ENCODE data around the gene DCAF15. TPM values are rescaled to one million over a fixed set of nuclear protein-coding genes. Genes with fewer than 3 reads are reported as not detected.

DCAF15 gene
- polyA plus RNA-seq, 2 donors = 31.6 to 50.5 TPM

DNA sequence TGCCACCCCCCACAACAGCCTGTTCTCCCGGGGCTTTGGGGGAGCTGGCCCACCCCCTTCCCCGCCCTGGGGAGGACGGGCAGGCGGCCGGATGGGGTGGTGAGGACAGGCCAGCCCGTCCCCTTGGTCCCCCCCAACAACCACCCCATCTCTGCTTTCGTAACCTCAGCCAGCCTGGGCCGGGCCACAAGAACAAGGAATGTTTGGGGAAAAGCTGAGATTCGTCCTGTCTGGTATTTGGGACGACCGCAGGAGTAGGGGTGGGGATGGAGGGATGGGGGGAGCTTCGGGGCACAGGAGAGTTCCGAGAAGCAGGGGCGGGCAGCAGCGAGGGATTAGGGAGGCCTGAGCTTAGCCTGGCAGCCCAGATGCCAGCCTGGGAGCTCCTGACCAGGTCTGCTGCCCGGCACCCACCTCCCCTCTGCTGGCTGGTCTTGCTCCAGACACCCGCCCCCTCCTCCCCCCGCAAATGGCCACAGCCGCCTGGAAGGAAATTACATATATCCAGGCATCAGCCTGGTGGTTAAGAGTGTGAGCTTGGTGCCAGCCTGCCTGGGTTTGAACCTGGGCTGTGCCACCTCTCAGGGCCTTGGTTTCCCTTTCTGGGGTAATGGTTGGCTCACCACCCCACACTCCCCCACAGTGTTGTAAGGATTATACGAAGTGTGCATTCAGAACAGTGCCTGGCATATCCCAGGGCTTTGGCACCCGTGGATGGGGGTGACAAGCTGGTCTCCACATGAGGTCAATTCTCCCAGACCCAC is 13.8 kb upstream of the DCAF15 start, which contains the start of gene PODNL1:
Gene PODNL1 (minus strand): TSS at position 117 of the 764 bp plus-strand sequence. CDS start 236 bp downstream, outside the sequence.
- H3K36me3 ChIP-seq (ENCODE audit: control insufficient read depth in 2 of 2, insufficient read depth in 2 of 2, low read length in 1 of 2) = no peaks in the 10 kb centered on the region
- H3K27me3 ChIP-seq (ENCODE audit: control insufficient read depth in 1 of 2, insufficient read depth in 2 of 2, low read length in 2 of 2) = no peaks in the 10 kb centered on the region
- no peak within 1 kb of the TSS for H3K27ac ChIP-seq (ENCODE audit: low read depth in 2 of 2, low read length in 1 of 2)
- WGBS, 2 donors = 21 to 29% methylated on average over 20 to 21 of the region's 21 CpGs
- H3K4me1 ChIP-seq (ENCODE audit: control insufficient read depth in 2 of 2, insufficient read depth in 2 of 2, low read length in 1 of 2) = peaks cover 0 to 8% of the 10 kb centered on the region in 2 donors
- peaks cover 0 to 5% of the 10 kb centered on the region in 2 donors for H3K9me3 ChIP-seq (ENCODE audit: control insufficient read depth in 2 of 2, insufficient read depth in 1 of 2, low read depth in 1 of 2, low read length in 1 of 2)
- H3K4me3 ChIP-seq (ENCODE audit: low read depth in 1 of 2, low read length in 2 of 2) = no peak within 1 kb of the TSS

DNA sequence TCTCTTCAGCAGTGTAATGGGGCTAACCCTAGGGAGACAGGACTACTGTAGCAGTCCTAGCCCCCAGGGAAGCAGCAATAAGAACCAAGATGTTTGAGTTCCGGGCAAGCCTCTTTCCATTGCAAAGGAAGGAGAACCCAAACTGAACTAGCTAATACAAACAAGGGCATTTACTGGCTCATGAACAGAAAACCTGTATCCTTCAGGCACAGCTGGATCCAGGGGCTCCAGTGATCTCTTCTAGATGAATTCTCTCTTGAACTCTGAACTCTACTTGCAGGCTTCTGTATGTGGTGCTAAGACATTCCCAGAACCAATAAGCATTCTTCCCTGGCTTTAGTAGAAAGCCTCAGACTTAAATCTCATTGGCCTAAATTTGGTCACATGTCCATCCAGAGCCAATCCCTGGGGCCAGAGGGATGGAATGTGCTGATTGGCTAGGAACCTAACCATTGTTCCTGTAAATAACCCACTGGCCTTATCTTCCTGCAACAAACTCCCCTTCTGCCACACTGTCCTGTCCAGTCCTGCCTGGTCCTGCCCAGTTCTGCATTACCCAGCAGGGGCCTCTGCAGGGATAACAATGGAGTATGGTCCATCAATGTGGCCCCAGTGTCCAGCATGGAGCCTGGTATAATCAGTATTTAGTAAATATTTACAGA is 10.2 kb upstream of the DCAF15 start:
- Histone ChIP-seq H3K36me3 (ENCODE audit: control insufficient read depth in 2 of 2, insufficient read depth in 2 of 2, low read length in 1 of 2) (no peaks in the 10 kb centered on the region), H3K4me3 (ENCODE audit: low read depth in 1 of 2, low read length in 2 of 2) (no peak overlapping the region), H3K9me3 (ENCODE audit: control insufficient read depth in 2 of 2, insufficient read depth in 1 of 2, low read depth in 1 of 2, low read length in 1 of 2) (no peaks in the 10 kb centered on the region), H3K4me1 (ENCODE audit: control insufficient read depth in 2 of 2, insufficient read depth in 2 of 2, low read length in 1 of 2) (peaks cover 0 to 4% of the 10 kb centered on the region in 2 donors), H3K27ac (ENCODE audit: low read depth in 2 of 2, low read length in 1 of 2) (no peak overlapping the region), H3K27me3 (ENCODE audit: control insufficient read depth in 1 of 2, insufficient read depth in 2 of 2, low read length in 2 of 2) (no peaks in the 10 kb centered on the region)
- WGBS, 2 donors = 98 to 100% methylated on average over 1 of the region's 1 CpG

DNA sequence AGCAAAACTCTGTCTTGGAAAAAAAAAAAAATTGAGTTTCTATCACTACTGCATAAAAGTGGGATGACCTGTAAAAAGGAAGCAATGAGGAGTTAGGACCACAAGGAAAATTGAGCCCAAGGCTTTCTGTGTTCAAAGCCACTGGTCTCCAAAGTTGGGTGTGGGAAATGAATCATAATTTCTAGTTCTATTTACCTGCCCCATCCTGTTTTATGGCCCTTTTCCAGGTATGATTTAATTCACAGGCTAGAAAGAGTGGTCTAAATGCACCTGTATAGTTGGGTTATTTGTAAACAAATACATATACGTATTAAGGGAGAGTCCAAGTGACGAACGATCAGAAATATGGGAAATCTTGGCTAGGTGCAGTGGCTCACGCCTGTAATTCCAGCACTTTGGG is 5.9 kb upstream of the DCAF15 start:
- Histone ChIP-seq H3K36me3 (ENCODE audit: control insufficient read depth in 2 of 2, insufficient read depth in 2 of 2, low read length in 1 of 2) (no peaks in the 10 kb centered on the region), H3K4me3 (ENCODE audit: low read depth in 1 of 2, low read length in 2 of 2) (no peak overlapping the region), H3K9me3 (ENCODE audit: control insufficient read depth in 2 of 2, insufficient read depth in 1 of 2, low read depth in 1 of 2, low read length in 1 of 2) (no peaks in the 10 kb centered on the region), H3K27ac (ENCODE audit: low read depth in 2 of 2, low read length in 1 of 2) (no peak overlapping the region), H3K27me3 (ENCODE audit: control insufficient read depth in 1 of 2, insufficient read depth in 2 of 2, low read length in 2 of 2) (no peaks in the 10 kb centered on the region), H3K4me1 (ENCODE audit: control insufficient read depth in 2 of 2, insufficient read depth in 2 of 2, low read length in 1 of 2) (no peaks in the 10 kb centered on the region)
- 63 to 69% methylated on average over 4 of the region's 4 CpGs for WGBS, 2 donors

DNA sequence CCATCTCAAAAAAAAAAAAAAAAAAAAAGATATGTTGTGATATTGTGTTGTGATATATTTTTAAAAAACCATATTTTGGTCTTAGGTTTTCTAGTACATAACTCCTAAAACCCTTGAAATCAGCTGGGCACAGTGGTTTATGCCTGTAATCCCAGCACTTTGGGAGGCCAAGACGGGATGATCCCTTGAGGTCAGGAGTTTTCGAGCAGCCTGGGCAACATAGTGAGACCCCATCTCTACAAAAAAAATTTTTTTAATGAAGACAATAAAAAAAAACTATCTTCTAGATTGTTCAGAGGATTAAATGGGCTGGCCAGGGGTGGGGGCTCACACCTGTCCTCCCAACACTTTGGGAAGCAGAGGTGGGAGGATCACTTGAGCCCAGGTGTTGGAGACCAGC is 1.3 kb upstream of the DCAF15 start:
- 87 to 88% methylated on average over 2 of the region's 2 CpGs for WGBS, 2 donors
- peaks cover 0 to 8% of the 10 kb centered on the region in 2 donors for H3K36me3 ChIP-seq (ENCODE audit: control insufficient read depth in 2 of 2, insufficient read depth in 2 of 2, low read length in 1 of 2)
- no peaks in the 10 kb centered on the region for H3K27me3 ChIP-seq (ENCODE audit: control insufficient read depth in 1 of 2, insufficient read depth in 2 of 2, low read length in 2 of 2)
- H3K9me3 ChIP-seq (ENCODE audit: control insufficient read depth in 2 of 2, insufficient read depth in 1 of 2, low read depth in 1 of 2, low read length in 1 of 2) = no peaks in the 10 kb centered on the region
- H3K4me3 ChIP-seq (ENCODE audit: low read depth in 1 of 2, low read length in 2 of 2) = no peak overlapping the region
- peaks cover 4 to 14% of the 10 kb centered on the region in 2 donors for H3K4me1 ChIP-seq (ENCODE audit: control insufficient read depth in 2 of 2, insufficient read depth in 2 of 2, low read length in 1 of 2)
- H3K27ac ChIP-seq (ENCODE audit: low read depth in 2 of 2, low read length in 1 of 2) = no peak overlapping the region

DNA sequence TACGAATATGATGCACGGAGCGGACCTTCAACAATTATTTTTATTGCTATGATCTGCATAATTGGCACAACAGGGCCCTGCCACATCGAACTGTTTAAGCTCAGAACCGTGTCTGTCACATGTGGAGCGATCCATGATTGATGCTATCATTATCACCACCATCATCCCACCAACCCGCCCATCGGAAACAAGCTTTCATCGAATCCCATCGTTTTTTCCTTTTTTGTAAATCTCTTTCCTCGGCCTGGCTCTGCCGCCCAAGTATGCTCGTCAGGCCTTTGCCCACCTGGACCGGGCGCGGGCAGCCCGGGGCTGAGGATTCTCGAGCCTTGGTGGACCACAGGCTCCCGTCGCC is 533 bp upstream of the DCAF15 start:
- no peaks in the 10 kb centered on the region for H3K27me3 ChIP-seq (ENCODE audit: control insufficient read depth in 1 of 2, insufficient read depth in 2 of 2, low read length in 2 of 2)
- H3K4me3 ChIP-seq (ENCODE audit: low read depth in 1 of 2, low read length in 2 of 2) = peak overlapping the region in 1 of 2 donors; percentile 69
- no peaks in the 10 kb centered on the region for H3K9me3 ChIP-seq (ENCODE audit: control insufficient read depth in 2 of 2, insufficient read depth in 1 of 2, low read depth in 1 of 2, low read length in 1 of 2)
- no peak overlapping the region for H3K27ac ChIP-seq (ENCODE audit: low read depth in 2 of 2, low read length in 1 of 2)
- peaks cover 4 to 14% of the 10 kb centered on the region in 2 donors for H3K4me1 ChIP-seq (ENCODE audit: control insufficient read depth in 2 of 2, insufficient read depth in 2 of 2, low read length in 1 of 2)
- WGBS, 2 donors = 10 to 11% methylated on average over 20 of the region's 20 CpGs
- H3K36me3 ChIP-seq (ENCODE audit: control insufficient read depth in 2 of 2, insufficient read depth in 2 of 2, low read length in 1 of 2) = peaks cover 0 to 14% of the 10 kb centered on the region in 2 donors

DNA sequence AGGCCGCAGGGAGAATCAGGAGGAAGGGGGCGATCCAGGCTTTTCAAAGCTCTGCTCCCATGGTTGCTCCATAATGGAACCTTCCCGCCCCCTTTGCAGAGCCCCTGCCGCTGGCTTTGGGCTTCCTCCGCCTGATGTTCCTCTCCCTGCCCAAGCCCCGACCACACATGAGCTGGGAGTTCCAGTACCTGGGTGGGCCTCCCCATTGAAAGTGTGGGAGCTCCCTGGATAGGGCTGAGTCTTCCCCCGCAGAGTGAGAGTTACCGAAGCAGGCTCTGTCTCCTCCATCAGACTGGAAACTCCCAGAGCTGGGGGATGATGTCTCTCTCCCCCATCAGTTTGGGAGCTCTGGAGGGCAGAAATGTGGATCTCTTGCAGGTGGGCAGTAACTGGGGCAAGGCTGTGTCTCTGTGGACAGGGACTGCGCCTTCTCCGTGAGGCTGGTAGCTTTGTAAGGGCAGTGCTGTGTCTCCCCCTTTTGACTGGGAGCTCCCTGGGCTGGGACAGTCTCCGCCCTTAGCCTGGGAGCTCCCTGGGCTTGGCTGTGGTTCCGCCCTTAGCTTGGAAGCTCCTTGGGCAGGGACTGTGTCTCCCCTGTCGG is 722 bp downstream of the DCAF15 start:
- Histone ChIP-seq H3K27ac (ENCODE audit: low read depth in 2 of 2, low read length in 1 of 2) (peak overlapping the region; percentile 82 to 92), H3K9me3 (ENCODE audit: control insufficient read depth in 2 of 2, insufficient read depth in 1 of 2, low read depth in 1 of 2, low read length in 1 of 2) (no peaks in the 10 kb centered on the region), H3K27me3 (ENCODE audit: control insufficient read depth in 1 of 2, insufficient read depth in 2 of 2, low read length in 2 of 2) (no peaks in the 10 kb centered on the region), H3K4me3 (ENCODE audit: low read depth in 1 of 2, low read length in 2 of 2) (peak overlapping the region; percentile 69 to 98), H3K4me1 (ENCODE audit: control insufficient read depth in 2 of 2, insufficient read depth in 2 of 2, low read length in 1 of 2) (peaks cover 4 to 14% of the 10 kb centered on the region in 2 donors), H3K36me3 (ENCODE audit: control insufficient read depth in 2 of 2, insufficient read depth in 2 of 2, low read length in 1 of 2) (peaks cover 0 to 20% of the 10 kb centered on the region in 2 donors)
- WGBS, 2 donors = 3 to 4% methylated on average over 12 to 13 of the region's 13 CpGs

DNA sequence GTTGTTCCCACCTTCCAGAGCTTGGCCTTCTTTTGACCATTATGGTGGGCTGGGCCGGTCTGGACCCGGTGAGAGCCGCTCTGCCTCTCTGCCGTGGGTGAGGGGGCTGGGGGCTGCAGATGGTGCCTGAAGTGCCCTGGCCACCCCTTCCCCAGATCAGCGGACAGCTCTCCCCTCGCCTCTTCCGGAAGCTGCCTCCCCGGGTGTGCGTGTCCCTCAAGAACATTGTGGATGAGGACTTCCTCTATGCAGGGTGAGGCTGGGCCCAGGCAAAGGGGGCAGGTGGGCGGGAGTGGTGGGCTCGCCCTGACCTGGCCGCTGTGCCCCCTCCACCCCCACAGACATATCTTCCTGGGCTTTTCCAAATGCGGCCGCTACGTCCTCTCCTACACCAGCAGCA is 1.9 kb downstream of the DCAF15 start:
- H3K27me3 ChIP-seq (ENCODE audit: control insufficient read depth in 1 of 2, insufficient read depth in 2 of 2, low read length in 2 of 2) = no peaks in the 10 kb centered on the region
- H3K27ac ChIP-seq (ENCODE audit: low read depth in 2 of 2, low read length in 1 of 2) = no peak overlapping the region
- H3K4me3 ChIP-seq (ENCODE audit: low read depth in 1 of 2, low read length in 2 of 2) = no peak overlapping the region
- WGBS, 2 donors = 92 to 95% methylated on average over 15 of the region's 15 CpGs
- no peaks in the 10 kb centered on the region for H3K9me3 ChIP-seq (ENCODE audit: control insufficient read depth in 2 of 2, insufficient read depth in 1 of 2, low read depth in 1 of 2, low read length in 1 of 2)
- H3K4me1 ChIP-seq (ENCODE audit: control insufficient read depth in 2 of 2, insufficient read depth in 2 of 2, low read length in 1 of 2) = peaks cover 4 to 14% of the 10 kb centered on the region in 2 donors
- peaks cover 0 to 27% of the 10 kb centered on the region in 2 donors for H3K36me3 ChIP-seq (ENCODE audit: control insufficient read depth in 2 of 2, insufficient read depth in 2 of 2, low read length in 1 of 2)

DNA sequence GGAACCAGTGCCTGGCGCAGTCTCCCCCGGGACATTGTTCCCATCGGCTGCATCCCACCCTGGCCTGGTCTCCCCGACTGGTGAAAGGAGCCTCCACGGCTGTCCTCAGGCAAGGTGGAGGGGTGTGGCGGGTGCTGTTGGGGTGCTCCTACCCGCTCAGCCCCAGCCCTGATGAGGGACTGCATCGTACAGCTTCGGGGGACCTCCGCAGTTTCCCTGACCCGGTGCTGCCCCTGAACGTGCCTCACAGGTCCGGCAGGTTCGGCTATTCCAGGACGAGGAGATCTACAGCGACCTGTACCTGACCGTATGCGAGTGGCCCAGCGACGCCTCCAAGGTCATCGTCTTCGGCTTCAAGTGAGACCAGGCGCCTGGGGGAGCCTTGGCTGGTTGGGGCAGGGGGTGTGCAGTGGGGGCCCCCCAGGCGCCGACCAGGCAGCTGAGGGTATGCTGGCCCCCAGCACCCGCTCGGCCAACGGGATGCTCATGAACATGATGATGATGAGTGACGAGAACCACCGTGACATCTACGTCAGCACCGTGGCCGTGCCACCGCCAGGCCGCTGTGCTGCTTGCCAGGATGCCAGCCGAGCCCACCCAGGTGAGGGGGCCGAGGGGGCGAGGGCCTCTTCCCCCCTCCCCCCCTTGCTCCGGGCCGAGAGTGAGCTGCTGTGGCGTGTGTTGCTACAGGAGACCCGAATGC is 3.5 kb downstream of the DCAF15 start:
- Histone ChIP-seq H3K9me3 (ENCODE audit: control insufficient read depth in 2 of 2, insufficient read depth in 1 of 2, low read depth in 1 of 2, low read length in 1 of 2) (peaks cover 0 to 3% of the 10 kb centered on the region in 2 donors), H3K4me1 (ENCODE audit: control insufficient read depth in 2 of 2, insufficient read depth in 2 of 2, low read length in 1 of 2) (peaks cover 4 to 14% of the 10 kb centered on the region in 2 donors), H3K36me3 (ENCODE audit: control insufficient read depth in 2 of 2, insufficient read depth in 2 of 2, low read length in 1 of 2) (peaks cover 0 to 44% of the 10 kb centered on the region in 2 donors), H3K4me3 (ENCODE audit: low read depth in 1 of 2, low read length in 2 of 2) (no peak overlapping the region), H3K27me3 (ENCODE audit: control insufficient read depth in 1 of 2, insufficient read depth in 2 of 2, low read length in 2 of 2) (no peaks in the 10 kb centered on the region), H3K27ac (ENCODE audit: low read depth in 2 of 2, low read length in 1 of 2) (no peak overlapping the region)
- 93 to 94% methylated on average over 40 to 42 of the region's 42 CpGs for WGBS, 2 donors

DNA sequence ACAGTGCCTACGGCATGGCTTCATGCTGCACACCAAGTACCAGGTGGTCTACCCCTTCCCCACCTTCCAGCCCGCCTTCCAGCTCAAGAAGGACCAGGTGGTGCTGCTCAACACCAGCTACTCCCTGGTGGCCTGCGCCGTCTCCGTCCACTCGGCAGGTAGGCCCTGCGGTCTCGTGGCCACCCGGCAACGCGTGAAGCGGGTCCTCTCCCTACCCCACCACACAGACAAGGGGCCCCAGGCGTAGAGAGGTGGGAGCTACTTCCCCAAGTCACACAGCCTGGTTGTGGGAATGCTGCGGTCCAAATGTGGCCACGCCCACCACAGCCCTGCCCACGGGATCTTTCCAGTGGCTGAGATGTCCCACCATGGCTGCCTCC is 4.0 kb downstream of the DCAF15 start:
- Histone ChIP-seq H3K4me3 (ENCODE audit: low read depth in 1 of 2, low read length in 2 of 2) (no peak overlapping the region), H3K36me3 (ENCODE audit: control insufficient read depth in 2 of 2, insufficient read depth in 2 of 2, low read length in 1 of 2) (peaks cover 0 to 47% of the 10 kb centered on the region in 2 donors), H3K27me3 (ENCODE audit: control insufficient read depth in 1 of 2, insufficient read depth in 2 of 2, low read length in 2 of 2) (no peaks in the 10 kb centered on the region), H3K27ac (ENCODE audit: low read depth in 2 of 2, low read length in 1 of 2) (no peak overlapping the region), H3K4me1 (ENCODE audit: control insufficient read depth in 2 of 2, insufficient read depth in 2 of 2, low read length in 1 of 2) (peaks cover 4 to 14% of the 10 kb centered on the region in 2 donors), H3K9me3 (ENCODE audit: control insufficient read depth in 2 of 2, insufficient read depth in 1 of 2, low read depth in 1 of 2, low read length in 1 of 2) (peaks cover 0 to 3% of the 10 kb centered on the region in 2 donors)
- WGBS, 2 donors = 91 to 96% methylated on average over 15 to 16 of the region's 16 CpGs

All from esophagus (tissue), 2 donors.